D721Med (cell line): ENCODE measurements around the gene RAB19.

Source experiments
- DNase-seq: peaks from one replicate; pipeline ENCODE4 v3.0.0; 2011; ENCODE audit warnings: low spot score; ENCODE audit not compliant: insufficient read length
- FAIRE-seq: peaks from 2 replicates; lab custom pipeline; 2011; peaks lifted over from hg19 to GRCh38; lab: Jason Lieb, UNC
- TF ChIP-seq, protein P1 (sequence below): IDR thresholded peaks from 2 replicates; pipeline ENCODE4 v1.5.1; 2012; ENCODE audit warnings: mild to moderate bottlenecking, control low read depth; ENCODE audit not compliant: insufficient read depth; ENCODE audit errors: missing control alignments

Gene RAB19

DNA sequence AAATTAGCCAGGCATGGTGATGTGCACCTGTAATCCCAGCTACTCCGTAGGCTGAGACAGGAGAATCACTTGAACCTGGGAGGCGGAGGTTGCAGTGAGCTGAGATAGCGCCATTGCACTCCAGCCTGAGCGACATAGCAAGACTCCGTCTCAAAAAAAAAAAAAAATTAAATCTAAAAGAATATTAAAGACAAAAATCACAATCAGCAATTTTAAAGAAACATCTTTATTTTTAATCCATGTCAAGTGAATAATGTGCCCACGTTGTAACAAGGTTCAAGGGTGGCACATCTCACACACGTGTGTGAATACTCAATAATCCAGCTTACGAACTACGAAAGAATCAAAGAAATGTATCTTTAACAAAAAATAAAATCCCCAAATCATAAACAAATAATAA, 28.5 kb upstream of the RAB19 start:
- DNase-seq (no peak), FAIRE-seq (no peak)
- TF ChIP-seq, protein P1, sequence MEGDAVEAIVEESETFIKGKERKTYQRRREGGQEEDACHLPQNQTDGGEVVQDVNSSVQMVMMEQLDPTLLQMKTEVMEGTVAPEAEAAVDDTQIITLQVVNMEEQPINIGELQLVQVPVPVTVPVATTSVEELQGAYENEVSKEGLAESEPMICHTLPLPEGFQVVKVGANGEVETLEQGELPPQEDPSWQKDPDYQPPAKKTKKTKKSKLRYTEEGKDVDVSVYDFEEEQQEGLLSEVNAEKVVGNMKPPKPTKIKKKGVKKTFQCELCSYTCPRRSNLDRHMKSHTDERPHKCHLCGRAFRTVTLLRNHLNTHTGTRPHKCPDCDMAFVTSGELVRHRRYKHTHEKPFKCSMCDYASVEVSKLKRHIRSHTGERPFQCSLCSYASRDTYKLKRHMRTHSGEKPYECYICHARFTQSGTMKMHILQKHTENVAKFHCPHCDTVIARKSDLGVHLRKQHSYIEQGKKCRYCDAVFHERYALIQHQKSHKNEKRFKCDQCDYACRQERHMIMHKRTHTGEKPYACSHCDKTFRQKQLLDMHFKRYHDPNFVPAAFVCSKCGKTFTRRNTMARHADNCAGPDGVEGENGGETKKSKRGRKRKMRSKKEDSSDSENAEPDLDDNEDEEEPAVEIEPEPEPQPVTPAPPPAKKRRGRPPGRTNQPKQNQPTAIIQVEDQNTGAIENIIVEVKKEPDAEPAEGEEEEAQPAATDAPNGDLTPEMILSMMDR: no peak

DNA sequence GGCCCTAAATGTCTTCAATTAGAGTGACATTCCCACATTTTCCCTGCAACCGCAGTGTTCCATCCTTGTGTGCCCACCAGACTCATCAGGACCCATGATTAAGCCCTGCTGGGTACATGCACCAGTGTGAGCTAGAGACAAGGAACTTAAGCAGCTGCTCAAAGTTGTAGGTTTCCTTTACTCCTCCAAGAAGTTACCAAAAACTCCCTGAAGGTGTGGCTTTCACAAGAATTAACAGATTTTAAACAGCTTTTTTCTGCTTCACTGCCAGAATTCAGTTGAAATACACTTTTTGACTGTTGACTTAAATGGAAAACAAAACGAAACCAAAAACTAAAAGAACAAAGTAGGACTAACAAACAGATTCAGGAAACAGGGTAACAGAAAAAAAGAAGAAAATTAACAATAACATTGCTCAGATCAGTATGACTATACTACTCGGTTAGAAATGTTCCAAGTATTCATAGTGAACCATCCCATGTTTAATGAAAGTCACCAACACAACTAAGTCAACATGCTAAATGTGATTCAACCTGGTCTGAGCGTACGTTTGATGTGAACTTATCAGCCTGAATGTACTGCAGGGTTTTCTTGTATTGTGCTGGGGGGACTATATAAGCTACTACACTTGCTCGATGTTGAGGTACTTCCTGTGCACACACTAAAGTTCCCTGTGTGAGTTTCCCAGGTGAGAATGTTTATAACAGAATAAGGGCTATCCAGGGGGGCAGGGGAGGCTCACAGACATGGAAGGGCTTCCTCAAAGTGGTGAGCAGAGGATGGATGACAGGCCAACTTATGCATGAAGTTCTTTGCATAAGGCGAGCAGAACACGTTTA, 27.7 kb upstream of the RAB19 start:
- DNase-seq: no peak
- TF ChIP-seq, protein P1: no peak
- FAIRE-seq: no peak

DNA sequence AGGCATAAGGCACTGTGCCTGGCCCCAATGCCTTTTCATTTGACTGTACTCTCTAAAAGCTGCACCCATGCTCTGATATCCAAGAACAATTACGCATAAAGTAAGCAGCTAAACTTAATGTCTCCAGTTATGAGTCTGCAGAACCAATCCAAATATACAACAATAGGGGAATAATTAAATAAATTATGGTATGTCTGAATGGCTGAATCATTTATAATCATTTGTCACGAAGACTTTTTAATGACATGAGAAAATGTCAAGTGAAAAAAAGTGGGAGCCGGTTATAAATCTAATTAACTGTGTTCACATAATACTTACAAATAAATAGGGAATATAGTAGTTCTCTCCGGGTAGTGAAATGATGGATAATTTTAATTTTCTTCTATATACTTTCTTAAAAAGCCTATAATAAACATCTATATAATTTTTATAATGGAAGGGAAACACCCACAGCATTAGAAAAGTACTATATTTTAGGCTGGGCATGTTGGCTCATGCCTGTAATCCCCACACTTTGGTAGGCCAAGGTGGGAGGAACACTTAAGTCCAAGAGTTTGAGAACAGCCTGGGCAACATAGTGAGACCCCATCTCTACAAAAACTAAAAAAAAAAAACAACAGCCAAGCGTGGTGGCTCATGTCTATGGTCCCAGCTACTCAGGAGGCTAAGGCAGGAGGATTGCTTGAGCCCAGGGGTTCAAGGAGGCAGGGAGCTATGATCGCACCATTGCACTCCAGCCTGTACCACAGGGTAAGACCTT, 19.7 kb upstream of the RAB19 start:
- TF ChIP-seq, protein P1: no peak
- DNase-seq (no peak), FAIRE-seq (no peak)

DNA sequence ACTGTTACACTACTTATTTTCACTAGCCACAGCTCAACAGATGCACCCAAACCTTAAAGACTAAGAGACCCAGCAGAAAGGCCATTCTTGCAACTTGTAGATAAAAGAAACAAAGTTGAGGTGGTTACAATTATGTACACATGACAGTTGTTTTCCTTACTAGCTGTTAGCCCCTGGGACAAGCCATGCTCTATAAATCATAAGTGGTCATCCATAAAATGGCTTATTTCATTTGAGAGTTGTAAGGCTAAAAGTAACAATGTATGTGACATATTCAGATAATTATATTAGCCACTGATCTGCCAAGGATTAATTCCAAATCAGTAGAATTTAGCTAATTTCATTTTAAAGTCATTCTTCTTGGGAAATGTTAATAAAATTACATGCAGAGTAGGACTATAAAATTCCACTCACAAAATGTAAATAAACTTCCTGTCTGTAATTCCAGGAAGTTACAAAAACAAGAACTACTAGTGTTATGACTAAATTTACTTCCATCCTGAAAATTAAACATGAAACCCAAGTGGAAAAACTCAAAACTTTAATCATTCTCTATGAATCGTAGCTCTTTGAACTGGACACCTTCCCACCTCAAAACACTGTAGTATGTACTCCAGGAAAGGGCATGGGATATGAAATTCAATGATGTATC, 18.8 kb upstream of the RAB19 start:
- FAIRE-seq: no peak
- TF ChIP-seq, protein P1: no peak
- no peak for DNase-seq

DNA sequence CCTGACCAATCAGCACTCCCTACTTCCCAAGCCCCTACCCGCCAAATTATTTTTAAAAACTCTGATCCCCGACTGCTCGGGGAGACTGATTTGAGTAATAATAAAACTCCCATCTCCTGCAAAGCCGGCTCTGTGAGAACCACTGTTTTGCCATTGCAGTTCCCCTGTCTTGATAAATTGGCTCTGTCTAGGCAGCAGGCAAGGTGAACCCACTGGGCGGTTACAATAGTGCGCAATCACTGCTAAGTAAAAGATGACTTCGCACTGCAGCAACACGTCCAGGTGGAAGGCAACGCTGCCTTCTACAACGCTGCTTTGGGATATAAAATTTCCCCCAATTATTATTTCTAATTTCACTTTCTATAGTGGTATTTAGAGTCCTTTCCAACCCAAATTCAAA, 14.4 kb upstream of the RAB19 start:
- FAIRE-seq (no peak), DNase-seq (no peak)
- TF ChIP-seq, protein P1: no peak

DNA sequence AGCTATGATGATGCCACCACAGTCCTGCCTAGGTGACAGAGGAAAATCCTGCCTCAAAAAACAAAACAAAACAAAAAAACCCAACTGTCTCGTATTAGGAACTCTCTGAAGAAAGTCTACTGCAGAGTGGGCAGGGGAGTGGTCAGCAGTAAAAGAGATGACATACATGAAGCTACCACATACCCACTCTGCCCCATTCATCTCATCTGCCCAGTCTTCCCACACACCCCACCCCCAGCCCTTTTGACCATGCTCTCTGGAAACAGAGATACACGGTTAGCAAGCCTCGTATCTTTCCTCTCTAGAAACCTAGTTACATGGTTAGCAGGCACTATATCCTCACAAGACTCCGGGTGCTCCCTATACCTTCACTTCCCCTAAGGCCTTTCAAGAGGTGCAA, 13.8 kb upstream of the RAB19 start:
- DNase-seq (no peak), FAIRE-seq (no peak)
- TF ChIP-seq, protein P1: no peak
